GM13976 (cell line): Measurements from ENCODE around the gene IL32.

Experiments
- DNase-seq: peaks from one replicate; pipeline ENCODE4 v3.0.0; 2012; ENCODE audit warnings: low spot score
- in situ Hi-C: fragments of 300-500 bp; cut with MboI; formaldehyde crosslinking; loops from one replicate; pipeline ENCODE4 v1.12.0; 2022; ENCODE audit warnings: low sequenced_read_pairs, mixed read lengths, inconsistent platforms; ENCODE audit not compliant: unreplicated experiment
- TF ChIP-seq, protein P1 (sequence below): IDR thresholded peaks from 2 replicates; pipeline ENCODE4 v1.5.1; 2012; ENCODE audit warnings: borderline replicate concordance, mild to moderate bottlenecking; ENCODE audit not compliant: insufficient read depth; ENCODE audit errors: extremely low read depth, missing control alignments, control extremely low read depth

The IL32 gene

GRCh38 chr16:3038256-3038655 is 27.2 kb upstream of the IL32 start:
- TF ChIP-seq, protein P1, sequence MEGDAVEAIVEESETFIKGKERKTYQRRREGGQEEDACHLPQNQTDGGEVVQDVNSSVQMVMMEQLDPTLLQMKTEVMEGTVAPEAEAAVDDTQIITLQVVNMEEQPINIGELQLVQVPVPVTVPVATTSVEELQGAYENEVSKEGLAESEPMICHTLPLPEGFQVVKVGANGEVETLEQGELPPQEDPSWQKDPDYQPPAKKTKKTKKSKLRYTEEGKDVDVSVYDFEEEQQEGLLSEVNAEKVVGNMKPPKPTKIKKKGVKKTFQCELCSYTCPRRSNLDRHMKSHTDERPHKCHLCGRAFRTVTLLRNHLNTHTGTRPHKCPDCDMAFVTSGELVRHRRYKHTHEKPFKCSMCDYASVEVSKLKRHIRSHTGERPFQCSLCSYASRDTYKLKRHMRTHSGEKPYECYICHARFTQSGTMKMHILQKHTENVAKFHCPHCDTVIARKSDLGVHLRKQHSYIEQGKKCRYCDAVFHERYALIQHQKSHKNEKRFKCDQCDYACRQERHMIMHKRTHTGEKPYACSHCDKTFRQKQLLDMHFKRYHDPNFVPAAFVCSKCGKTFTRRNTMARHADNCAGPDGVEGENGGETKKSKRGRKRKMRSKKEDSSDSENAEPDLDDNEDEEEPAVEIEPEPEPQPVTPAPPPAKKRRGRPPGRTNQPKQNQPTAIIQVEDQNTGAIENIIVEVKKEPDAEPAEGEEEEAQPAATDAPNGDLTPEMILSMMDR = no peak
- peak; percentile 23 for DNase-seq
- in situ Hi-C loops = no loop called here

GRCh38 chr16:3038896-3039295 is 26.5 kb upstream of the IL32 start:
- in situ Hi-C loops = no loop called here
- TF ChIP-seq, protein P1 = no peak
- DNase-seq = peak; percentile 11

- DNase-seq = no peak
- TF ChIP-seq, protein P1 = no peak
- in situ Hi-C loops = no loop called here
Measured at GRCh38 chr16:3042376-3042775, 23.1 kb upstream of the IL32 start.

- TF ChIP-seq, protein P1 = no peak
- no peak for DNase-seq
- in situ Hi-C loops = no loop called here
Measured at GRCh38 chr16:3044708-3045107, 20.7 kb upstream of the IL32 start.

GRCh38 chr16:3045758-3046640 is 19.4 kb upstream of the IL32 start, which contains the start of gene MMP25:
MMP25 (plus strand) TSS chr16:3046561; CDS start chr16:3046918, 357 bp downstream.
- peak; percentile 79 for DNase-seq
- TF ChIP-seq, protein P1 = no peak
- in situ Hi-C loops = no loop called here

- TF ChIP-seq, protein P1 = no peak
- DNase-seq = peak; percentile 59
- in situ Hi-C loops = no loop called here
Measured at GRCh38 chr16:3046641-3047386, 18.6 kb upstream of the IL32 start.
